ENCODE data around the gene CNOT11. TPM values are rescaled to one million over a fixed set of nuclear protein-coding genes. Genes with fewer than 3 reads are reported as not detected.

The CNOT11 gene
- total RNA-seq, 1 experiment from 2014 or later: 68.6 TPM

- Histone ChIP-seq H3K27me3 (ENCODE audit: control insufficient read depth, insufficient read depth, low read length) (no peaks in the 10 kb centered on the region), H3K4me3 (ENCODE audit: insufficient read depth, low read depth, low read length) (no peak overlapping the region), H3K36me3 (replicated peaks; ENCODE audit: control insufficient read depth, insufficient read depth, low read length) (peaks cover 14% of the 10 kb centered on the region)
- DNase-seq: no peak
These were observed 28.8 kb downstream of the CNOT11 start for GRCh38 chr2:101281482-101281881.

GRCh38 chr2:101282980-101283379 is 30.3 kb downstream of the CNOT11 start:
- peaks cover 15% of the 10 kb centered on the region for H3K36me3 ChIP-seq (replicated peaks; ENCODE audit: control insufficient read depth, insufficient read depth, low read length)
- no peak for DNase-seq
- no peaks in the 10 kb centered on the region for H3K27me3 ChIP-seq (ENCODE audit: control insufficient read depth, insufficient read depth, low read length)
- no peak overlapping the region for H3K4me3 ChIP-seq (ENCODE audit: insufficient read depth, low read depth, low read length)

GRCh38 chr2:101286684-101287083 is 34.0 kb downstream of the CNOT11 start:
- H3K27me3 ChIP-seq (ENCODE audit: control insufficient read depth, insufficient read depth, low read length): no peaks in the 10 kb centered on the region
- H3K36me3 ChIP-seq (replicated peaks; ENCODE audit: control insufficient read depth, insufficient read depth, low read length): peaks cover 12% of the 10 kb centered on the region
- H3K4me3 ChIP-seq (ENCODE audit: insufficient read depth, low read depth, low read length): no peak overlapping the region
- no peak for DNase-seq

GRCh38 chr2:101287303-101287702 is 34.6 kb downstream of the CNOT11 start:
- DNase-seq: no peak
- H3K27me3 ChIP-seq (ENCODE audit: control insufficient read depth, insufficient read depth, low read length): no peaks in the 10 kb centered on the region
- H3K36me3 ChIP-seq (replicated peaks; ENCODE audit: control insufficient read depth, insufficient read depth, low read length): peaks cover 7% of the 10 kb centered on the region
- no peak overlapping the region for H3K4me3 ChIP-seq (ENCODE audit: insufficient read depth, low read depth, low read length)

- H3K36me3 ChIP-seq (replicated peaks; ENCODE audit: control insufficient read depth, insufficient read depth, low read length): peaks cover 6% of the 10 kb centered on the region
- DNase-seq: no peak
- H3K4me3 ChIP-seq (ENCODE audit: insufficient read depth, low read depth, low read length): no peak overlapping the region
- no peaks in the 10 kb centered on the region for H3K27me3 ChIP-seq (ENCODE audit: control insufficient read depth, insufficient read depth, low read length)
These were observed 38.0 kb downstream of the CNOT11 start for GRCh38 chr2:101290711-101291110.

- DNase-seq: no peak
- Histone ChIP-seq H3K36me3 (replicated peaks; ENCODE audit: control insufficient read depth, insufficient read depth, low read length) (peaks cover 5% of the 10 kb centered on the region), H3K27me3 (ENCODE audit: control insufficient read depth, insufficient read depth, low read length) (no peaks in the 10 kb centered on the region)
These were observed 39.3 kb downstream of the CNOT11 start for GRCh38 chr2:101291973-101292372.

GRCh38 chr2:101293544-101293943 is 40.9 kb downstream of the CNOT11 start:
- Histone ChIP-seq H3K36me3 (replicated peaks; ENCODE audit: control insufficient read depth, insufficient read depth, low read length) (peaks cover 4% of the 10 kb centered on the region), H3K27me3 (ENCODE audit: control insufficient read depth, insufficient read depth, low read length) (no peaks in the 10 kb centered on the region), H3K4me3 (ENCODE audit: insufficient read depth, low read depth, low read length) (no peak overlapping the region)
- DNase-seq: no peak

More at GRCh38 chr2:101291973-101292372, 39.3 kb downstream of the CNOT11 start:
- no peak overlapping the region for H3K4me3 ChIP-seq (ENCODE audit: insufficient read depth, low read depth, low read length)

GRCh38 chr2:101294861-101295260 is 42.2 kb downstream of the CNOT11 start:
- peaks cover 4% of the 10 kb centered on the region for H3K36me3 ChIP-seq (replicated peaks; ENCODE audit: control insufficient read depth, insufficient read depth, low read length)

GRCh38 chr2:101295895-101296294 is 43.2 kb downstream of the CNOT11 start:
- Histone ChIP-seq H3K36me3 (replicated peaks; ENCODE audit: control insufficient read depth, insufficient read depth, low read length) (peaks cover 4% of the 10 kb centered on the region), H3K27me3 (ENCODE audit: control insufficient read depth, insufficient read depth, low read length) (no peaks in the 10 kb centered on the region), H3K4me3 (ENCODE audit: insufficient read depth, low read depth, low read length) (no peak overlapping the region)
- DNase-seq: no peak

More at GRCh38 chr2:101294861-101295260, 42.2 kb downstream of the CNOT11 start:
- Histone ChIP-seq H3K4me3 (ENCODE audit: insufficient read depth, low read depth, low read length) (no peak overlapping the region), H3K27me3 (ENCODE audit: control insufficient read depth, insufficient read depth, low read length) (no peaks in the 10 kb centered on the region)
- no peak for DNase-seq

- H3K36me3 ChIP-seq (replicated peaks; ENCODE audit: control insufficient read depth, insufficient read depth, low read length): peaks cover 4% of the 10 kb centered on the region
- H3K27me3 ChIP-seq (ENCODE audit: control insufficient read depth, insufficient read depth, low read length): no peaks in the 10 kb centered on the region
- no peak overlapping the region for H3K4me3 ChIP-seq (ENCODE audit: insufficient read depth, low read depth, low read length)
- DNase-seq: no peak
These were observed 43.7 kb downstream of the CNOT11 start for GRCh38 chr2:101296371-101296770.

- Histone ChIP-seq H3K27me3 (ENCODE audit: control insufficient read depth, insufficient read depth, low read length) (no peaks in the 10 kb centered on the region), H3K4me3 (ENCODE audit: insufficient read depth, low read depth, low read length) (no peak overlapping the region), H3K36me3 (replicated peaks; ENCODE audit: control insufficient read depth, insufficient read depth, low read length) (peaks cover 4% of the 10 kb centered on the region)
- DNase-seq: no peak
These were observed 44.7 kb downstream of the CNOT11 start for GRCh38 chr2:101297383-101297782.

- Histone ChIP-seq H3K4me3 (ENCODE audit: insufficient read depth, low read depth, low read length) (no peak overlapping the region), H3K27me3 (ENCODE audit: control insufficient read depth, insufficient read depth, low read length) (no peaks in the 10 kb centered on the region)
- no peak for DNase-seq
These were observed 46.9 kb downstream of the CNOT11 start for GRCh38 chr2:101299604-101300003.

GRCh38 chr2:101300164-101300563 is 47.5 kb downstream of the CNOT11 start:
- H3K36me3 ChIP-seq (replicated peaks; ENCODE audit: control insufficient read depth, insufficient read depth, low read length): no peaks in the 10 kb centered on the region; the same call in 1 of the 2 replicates
- no peak for DNase-seq
- H3K4me3 ChIP-seq (ENCODE audit: insufficient read depth, low read depth, low read length): no peak overlapping the region
- no peaks in the 10 kb centered on the region for H3K27me3 ChIP-seq (ENCODE audit: control insufficient read depth, insufficient read depth, low read length)

More at GRCh38 chr2:101299604-101300003, 46.9 kb downstream of the CNOT11 start:
- peaks cover 1% of the 10 kb centered on the region; the same call in 1 of the 2 replicates for H3K36me3 ChIP-seq (replicated peaks; ENCODE audit: control insufficient read depth, insufficient read depth, low read length)

GRCh38 chr2:101300836-101301235 is 48.1 kb downstream of the CNOT11 start:
- no peaks in the 10 kb centered on the region for H3K27me3 ChIP-seq (ENCODE audit: control insufficient read depth, insufficient read depth, low read length)
- no peak for DNase-seq
- H3K4me3 ChIP-seq (ENCODE audit: insufficient read depth, low read depth, low read length): no peak overlapping the region
- no peaks in the 10 kb centered on the region; the same call in 1 of the 2 replicates for H3K36me3 ChIP-seq (replicated peaks; ENCODE audit: control insufficient read depth, insufficient read depth, low read length)

- no peaks in the 10 kb centered on the region; the same call in 1 of the 2 replicates for H3K36me3 ChIP-seq (replicated peaks; ENCODE audit: control insufficient read depth, insufficient read depth, low read length)
- H3K27me3 ChIP-seq (ENCODE audit: control insufficient read depth, insufficient read depth, low read length): no peaks in the 10 kb centered on the region
- no peak overlapping the region for H3K4me3 ChIP-seq (ENCODE audit: insufficient read depth, low read depth, low read length)
- no peak for DNase-seq
These were observed 49.3 kb downstream of the CNOT11 start for GRCh38 chr2:101302016-101302415.

GRCh38 chr2:101303688-101304087 is 51.0 kb downstream of the CNOT11 start:
- DNase-seq: no peak
- Histone ChIP-seq H3K36me3 (replicated peaks; ENCODE audit: control insufficient read depth, insufficient read depth, low read length) (no peaks in the 10 kb centered on the region; the same call in 1 of the 2 replicates), H3K27me3 (ENCODE audit: control insufficient read depth, insufficient read depth, low read length) (peaks cover 5% of the 10 kb centered on the region; the same call in 1 of the 2 replicates), H3K4me3 (ENCODE audit: insufficient read depth, low read depth, low read length) (no peak overlapping the region)
